ENCODE measurements around the gene MYEOV.

GRCh38 chr11:69311767-69312385, 17.9 kb downstream of the MYEOV start:
- TF ChIP-seq ELK3 (CRISPR knock-in tag; IDR thresholded peaks at IDR 0.05) (no peak), POLR2A (conservative IDR thresholded peaks at IDR 0.05) (no peak), ZNF175 (CRISPR knock-in tag; IDR thresholded peaks at IDR 0.05; ENCODE audit: low read depth) (no peak), E4F1 (CRISPR knock-in tag; IDR thresholded peaks at IDR 0.05; ENCODE audit: borderline replicate concordance) (no peak)
- TF ChIP-seq, protein P1, sequence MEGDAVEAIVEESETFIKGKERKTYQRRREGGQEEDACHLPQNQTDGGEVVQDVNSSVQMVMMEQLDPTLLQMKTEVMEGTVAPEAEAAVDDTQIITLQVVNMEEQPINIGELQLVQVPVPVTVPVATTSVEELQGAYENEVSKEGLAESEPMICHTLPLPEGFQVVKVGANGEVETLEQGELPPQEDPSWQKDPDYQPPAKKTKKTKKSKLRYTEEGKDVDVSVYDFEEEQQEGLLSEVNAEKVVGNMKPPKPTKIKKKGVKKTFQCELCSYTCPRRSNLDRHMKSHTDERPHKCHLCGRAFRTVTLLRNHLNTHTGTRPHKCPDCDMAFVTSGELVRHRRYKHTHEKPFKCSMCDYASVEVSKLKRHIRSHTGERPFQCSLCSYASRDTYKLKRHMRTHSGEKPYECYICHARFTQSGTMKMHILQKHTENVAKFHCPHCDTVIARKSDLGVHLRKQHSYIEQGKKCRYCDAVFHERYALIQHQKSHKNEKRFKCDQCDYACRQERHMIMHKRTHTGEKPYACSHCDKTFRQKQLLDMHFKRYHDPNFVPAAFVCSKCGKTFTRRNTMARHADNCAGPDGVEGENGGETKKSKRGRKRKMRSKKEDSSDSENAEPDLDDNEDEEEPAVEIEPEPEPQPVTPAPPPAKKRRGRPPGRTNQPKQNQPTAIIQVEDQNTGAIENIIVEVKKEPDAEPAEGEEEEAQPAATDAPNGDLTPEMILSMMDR (IDR thresholded peaks at IDR 0.05 in 2 of 3, conservative IDR thresholded peaks at IDR 0.05 in 1 of 3; ENCODE audit: insufficient read depth in 2 of 3, low read depth in 1 of 3, low read length in 3 of 3): no peak

Measured in K562 (cell line).